Measurements from ENCODE around the gene PCIF1. TPM values are rescaled to one million over a fixed set of nuclear protein-coding genes. Genes with fewer than 3 reads are reported as not detected.

Gene PCIF1
- total and polyA plus RNA-seq, 9 of the 15 experiments (the other 6 are each of a cell fraction or from before 2014, with no cell fraction given), result 5.8 to 29.4 (median 11.3) TPM

GRCh38 chr20:45983279-45983743 lies 48.8 kb downstream of the PCIF1 start (continued):
- TF ChIP-seq ZBTB49 (CRISPR knock-in tag; IDR thresholded peaks at IDR 0.05; ENCODE audit: borderline replicate concordance), result no peak
- TF ChIP-seq ZNF668 (CRISPR knock-in tag; IDR thresholded peaks at IDR 0.05), result no peak
- TF ChIP-seq BCOR (IDR thresholded peaks at IDR 0.05), result peak; percentile 96
- TF ChIP-seq NKRF (IDR thresholded peaks at IDR 0.05; ENCODE audit: borderline replicate concordance), result 0 out of 2 replicates have a peak, but pooled peaks have one; percentile 15
- TF ChIP-seq RAD21 (CRISPR knock-in tag; conservative IDR thresholded peaks at IDR 0.05 in 1 of 2, IDR thresholded peaks at IDR 0.05 in 1 of 2), result 0 out of 4 replicates have a peak, but pooled peaks of 1 of the 2 experiments have one; percentile 1
- TF ChIP-seq ADNP (tag; IDR thresholded peaks at IDR 0.05), result peak; percentile 82
- TF ChIP-seq GATA2 (CRISPR knock-in tag; IDR thresholded peaks at IDR 0.05), result peak; percentile 51; the same call in 1 of the 2 replicates
- no peak for TF ChIP-seq PCBP1 (IDR thresholded peaks at IDR 0.05; ENCODE audit: low read depth, low read length, poor library complexity, severe bottlenecking)
- peak; percentile 21 for TF ChIP-seq CHD4 (IDR thresholded peaks at IDR 0.05; ENCODE audit: insufficient read depth, insufficient replicate concordance, low read depth, low read length, poor library complexity, severe bottlenecking)
- peak; percentile 79 for TF ChIP-seq MYC (IDR thresholded peaks at IDR 0.05; ENCODE audit: low read depth, low read length)
- TF ChIP-seq MYC (CRISPR knock-in tag; IDR thresholded peaks at IDR 0.05; ENCODE audit: borderline replicate concordance, low read depth), result no peak
- TF ChIP-seq ELK1 (CRISPR knock-in tag; IDR thresholded peaks at IDR 0.05), result no peak
- TF ChIP-seq CREB5 (CRISPR knock-in tag; IDR thresholded peaks at IDR 0.05), result no peak

Data from K562 (cell line).